ENCODE data around the gene TAAR9. TPM values are rescaled to one million over a fixed set of nuclear protein-coding genes. Genes with fewer than 3 reads are reported as not detected.

TAAR9 gene
- total RNA-seq, 1 experiment from 2014 or later = not detected

GRCh38 chr6:132505158-132505557 is 32.9 kb upstream of the TAAR9 start:
- Histone ChIP-seq H3K27me3 (ENCODE audit: low read length) (no peaks in the 10 kb centered on the region), H3K79me2 (ENCODE audit: low read length) (peaks cover 62% of the 10 kb centered on the region), H3K4me2 (ENCODE audit: low read length) (no peak overlapping the region), H3K27ac (ENCODE audit: low read length) (no peak overlapping the region), H3K4me3 (ENCODE audit: low read length) (no peak overlapping the region), H3K9me2 (replicated peaks; ENCODE audit: low read length) (no peaks in the 10 kb centered on the region), H2AFZ (ENCODE audit: low read length) (no peak overlapping the region), H3K4me1 (ENCODE audit: insufficient read depth, low read length) (no peaks in the 10 kb centered on the region), H3K9ac (ENCODE audit: low read length) (no peak overlapping the region), H3F3A (ENCODE audit: low read length, unreplicated experiment) (no peaks in the 10 kb centered on the region), H3K9me3 (ENCODE audit: low read length) (no peaks in the 10 kb centered on the region), H4K20me1 (ENCODE audit: low read length) (no peaks in the 10 kb centered on the region), H3K36me3 (ENCODE audit: low read depth, low read length) (no peaks in the 10 kb centered on the region)
- POLR2A ChIA-PET (ENCODE audit: unreplicated experiment) = no interaction called here
- intact Hi-C loops (cut with micrococcal nuclease) = no loop called here
- TF ChIP-seq EZH2phosphoT487 (IDR thresholded peaks at IDR 0.05; ENCODE audit: borderline replicate concordance, low read length) = no peak
- no peak for TF ChIP-seq CTCF (conservative IDR thresholded peaks at IDR 0.05; ENCODE audit: low read depth, low read length)
- TF ChIP-seq EZH2 (IDR thresholded peaks at IDR 0.05; ENCODE audit: low read length, unreplicated experiment) = no peak
- no TSS peak for BruUV-seq (replicated peaks)
- no peak for ATAC-seq
- DNase-seq = no peak
- CTCF ChIA-PET = no interaction called here

- H3F3A ChIP-seq (ENCODE audit: low read length, unreplicated experiment) = no peaks in the 10 kb centered on the region
- no peak overlapping the region for H3K9ac ChIP-seq (ENCODE audit: low read length)
- no peak overlapping the region for H3K4me2 ChIP-seq (ENCODE audit: low read length)
- CTCF ChIA-PET = no interaction called here
- no peak overlapping the region for H3K27ac ChIP-seq (ENCODE audit: low read length)
- no peak overlapping the region for H3K4me3 ChIP-seq (ENCODE audit: low read length)
- H3K4me1 ChIP-seq (ENCODE audit: insufficient read depth, low read length) = peaks cover 5% of the 10 kb centered on the region
- intact Hi-C loops (cut with micrococcal nuclease) = no loop called here
- H3K79me2 ChIP-seq (ENCODE audit: low read length) = peaks cover 74% of the 10 kb centered on the region
- DNase-seq = no peak
- no peak for ATAC-seq
- H3K9me3 ChIP-seq (ENCODE audit: low read length) = no peaks in the 10 kb centered on the region
- TF ChIP-seq CTCF (conservative IDR thresholded peaks at IDR 0.05; ENCODE audit: low read depth, low read length) = no peak
- no peak for TF ChIP-seq EZH2phosphoT487 (IDR thresholded peaks at IDR 0.05; ENCODE audit: borderline replicate concordance, low read length)
- no peak for TF ChIP-seq EZH2 (IDR thresholded peaks at IDR 0.05; ENCODE audit: low read length, unreplicated experiment)
- POLR2A ChIA-PET (ENCODE audit: unreplicated experiment) = no interaction called here
- H4K20me1 ChIP-seq (ENCODE audit: low read length) = 0 out of 2 replicates have a peak, but pooled peaks cover 5% of the 10 kb centered on the region
- no peaks in the 10 kb centered on the region for H3K36me3 ChIP-seq (ENCODE audit: low read depth, low read length)
- no peaks in the 10 kb centered on the region for H3K9me2 ChIP-seq (replicated peaks; ENCODE audit: low read length)
- no TSS peak for BruUV-seq (replicated peaks)
- H2AFZ ChIP-seq (ENCODE audit: low read length) = no peak overlapping the region
- no peaks in the 10 kb centered on the region for H3K27me3 ChIP-seq (ENCODE audit: low read length)
Measured at GRCh38 chr6:132506461-132506860, 31.6 kb upstream of the TAAR9 start.

GRCh38 chr6:132506869-132507808 is 30.9 kb upstream of the TAAR9 start:
- Histone ChIP-seq H3K36me3 (ENCODE audit: low read depth, low read length) (no peaks in the 10 kb centered on the region), H3K4me3 (ENCODE audit: low read length) (no peak overlapping the region), H3K9ac (ENCODE audit: low read length) (no peak overlapping the region), H3F3A (ENCODE audit: low read length, unreplicated experiment) (no peaks in the 10 kb centered on the region), H4K20me1 (ENCODE audit: low read length) (0 out of 2 replicates have a peak, but pooled peaks cover 9% of the 10 kb centered on the region), H2AFZ (ENCODE audit: low read length) (no peak overlapping the region), H3K9me2 (replicated peaks; ENCODE audit: low read length) (no peaks in the 10 kb centered on the region), H3K9me3 (ENCODE audit: low read length) (no peaks in the 10 kb centered on the region), H3K79me2 (ENCODE audit: low read length) (peaks cover 81% of the 10 kb centered on the region), H3K4me1 (ENCODE audit: insufficient read depth, low read length) (peaks cover 9% of the 10 kb centered on the region), H3K27me3 (ENCODE audit: low read length) (no peaks in the 10 kb centered on the region), H3K27ac (ENCODE audit: low read length) (no peak overlapping the region), H3K4me2 (ENCODE audit: low read length) (no peak overlapping the region)
- no peak for ATAC-seq
- no peak for DNase-seq
- CTCF ChIA-PET = no interaction called here
- POLR2A ChIA-PET (ENCODE audit: unreplicated experiment) = no interaction called here
- BruUV-seq (replicated peaks) = no TSS peak
- intact Hi-C loops (cut with micrococcal nuclease) = no loop called here
- no peak for TF ChIP-seq CTCF (conservative IDR thresholded peaks at IDR 0.05; ENCODE audit: low read depth, low read length)
- no peak for TF ChIP-seq EZH2phosphoT487 (IDR thresholded peaks at IDR 0.05; ENCODE audit: borderline replicate concordance, low read length)
- no peak for TF ChIP-seq EZH2 (IDR thresholded peaks at IDR 0.05; ENCODE audit: low read length, unreplicated experiment)
